Astrocyte (in vitro differentiated cells and primary cell): Measurements from ENCODE around the gene C2orf92.

ENCODE experiments used
- EZH2 ChIP-seq: IDR thresholded peaks from 2 replicates; pipeline ENCODE4 v1.6.1; 2012; ENCODE audit warnings: mild to moderate bottlenecking, low read length, inconsistent platforms; ENCODE audit not compliant: insufficient read depth
- TF ChIP-seq, protein P1 (sequence below): IDR thresholded peaks from 2 replicates; pipeline ENCODE4 v1.5.1; 2011; ENCODE audit warnings: low read depth, mild to moderate bottlenecking, inconsistent platforms, low read length, moderate library complexity; ENCODE audit not compliant: insufficient read depth

DNA sequence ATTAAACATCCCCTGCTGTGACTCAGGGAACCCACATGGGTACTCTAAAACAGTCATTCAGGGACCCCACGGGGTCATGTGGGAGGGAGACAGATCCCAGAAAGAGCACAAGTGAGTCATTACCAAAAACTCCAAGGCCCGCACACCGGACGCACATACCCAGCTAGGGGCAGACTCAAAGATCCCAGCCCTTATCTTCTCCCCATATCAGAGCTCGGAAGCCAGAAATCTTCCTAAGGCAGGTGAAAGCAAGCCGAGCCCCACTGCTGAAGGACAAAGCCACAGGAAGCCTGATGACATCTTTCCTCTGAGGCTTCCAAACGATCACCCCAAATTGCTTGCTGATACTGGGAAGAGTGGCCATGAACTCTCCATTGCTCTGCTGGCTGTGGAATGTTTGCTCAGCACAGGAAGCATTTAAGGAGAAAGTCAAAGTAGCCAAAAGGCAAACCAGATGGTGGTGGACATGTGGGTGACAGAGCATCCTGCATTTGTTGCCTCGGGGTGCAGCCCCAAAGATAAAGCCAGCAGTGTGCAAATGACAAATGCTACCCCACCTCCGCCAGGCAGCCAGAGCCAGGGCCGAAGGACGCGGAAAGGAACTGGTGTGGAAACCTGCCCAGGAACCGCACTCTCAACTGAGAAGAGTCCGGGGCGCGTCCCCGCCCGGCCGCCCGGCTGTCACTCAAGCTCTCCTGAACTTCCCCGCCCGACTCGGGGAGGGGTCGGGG is 6.5 kb upstream of the C2orf92 start:
- TF ChIP-seq, protein P1, sequence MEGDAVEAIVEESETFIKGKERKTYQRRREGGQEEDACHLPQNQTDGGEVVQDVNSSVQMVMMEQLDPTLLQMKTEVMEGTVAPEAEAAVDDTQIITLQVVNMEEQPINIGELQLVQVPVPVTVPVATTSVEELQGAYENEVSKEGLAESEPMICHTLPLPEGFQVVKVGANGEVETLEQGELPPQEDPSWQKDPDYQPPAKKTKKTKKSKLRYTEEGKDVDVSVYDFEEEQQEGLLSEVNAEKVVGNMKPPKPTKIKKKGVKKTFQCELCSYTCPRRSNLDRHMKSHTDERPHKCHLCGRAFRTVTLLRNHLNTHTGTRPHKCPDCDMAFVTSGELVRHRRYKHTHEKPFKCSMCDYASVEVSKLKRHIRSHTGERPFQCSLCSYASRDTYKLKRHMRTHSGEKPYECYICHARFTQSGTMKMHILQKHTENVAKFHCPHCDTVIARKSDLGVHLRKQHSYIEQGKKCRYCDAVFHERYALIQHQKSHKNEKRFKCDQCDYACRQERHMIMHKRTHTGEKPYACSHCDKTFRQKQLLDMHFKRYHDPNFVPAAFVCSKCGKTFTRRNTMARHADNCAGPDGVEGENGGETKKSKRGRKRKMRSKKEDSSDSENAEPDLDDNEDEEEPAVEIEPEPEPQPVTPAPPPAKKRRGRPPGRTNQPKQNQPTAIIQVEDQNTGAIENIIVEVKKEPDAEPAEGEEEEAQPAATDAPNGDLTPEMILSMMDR = no peak
- no peak for TF ChIP-seq EZH2
